GM10248 (cell line): ENCODE measurements around the gene DNAH2.

Experiments used
- CTCF ChIA-PET: fragments of 300-600 bp; sonication (Branson Sonifier 250); formaldehyde crosslinking; extraction: SDS; loops from one replicate; lab custom pipeline; 2021; ENCODE audit warnings: antibody characterized with exemption; lab: Yijun Ruan, JAX
- POLR2A ChIA-PET: fragments of 350-650 bp; sonication (Branson Sonifier 250); formaldehyde crosslinking; extraction: SDS; loops from one replicate; lab custom pipeline; 2020; ENCODE audit warnings: antibody characterized with exemption; lab: Yijun Ruan, JAX
- DNase-seq: peaks from one replicate; pipeline ENCODE4 v3.0.0; 2012; ENCODE audit errors: extremely low spot score
- TF ChIP-seq, protein P1 (sequence below): IDR thresholded peaks from 2 replicates; pipeline ENCODE4 v1.5.1; 2012; ENCODE audit warnings: mild to moderate bottlenecking, low read depth; ENCODE audit errors: extremely low read depth, missing control alignments, control extremely low read depth

The DNAH2 gene

GRCh38 chr17:7687908-7688807, 29.4 kb upstream of the DNAH2 start, which contains the start of gene WRAP53:
Gene WRAP53, plus strand, starts transcription at chr17:7688477. Its CDS starts 172 bp downstream, at chr17:7688649.
- TF ChIP-seq, protein P1, sequence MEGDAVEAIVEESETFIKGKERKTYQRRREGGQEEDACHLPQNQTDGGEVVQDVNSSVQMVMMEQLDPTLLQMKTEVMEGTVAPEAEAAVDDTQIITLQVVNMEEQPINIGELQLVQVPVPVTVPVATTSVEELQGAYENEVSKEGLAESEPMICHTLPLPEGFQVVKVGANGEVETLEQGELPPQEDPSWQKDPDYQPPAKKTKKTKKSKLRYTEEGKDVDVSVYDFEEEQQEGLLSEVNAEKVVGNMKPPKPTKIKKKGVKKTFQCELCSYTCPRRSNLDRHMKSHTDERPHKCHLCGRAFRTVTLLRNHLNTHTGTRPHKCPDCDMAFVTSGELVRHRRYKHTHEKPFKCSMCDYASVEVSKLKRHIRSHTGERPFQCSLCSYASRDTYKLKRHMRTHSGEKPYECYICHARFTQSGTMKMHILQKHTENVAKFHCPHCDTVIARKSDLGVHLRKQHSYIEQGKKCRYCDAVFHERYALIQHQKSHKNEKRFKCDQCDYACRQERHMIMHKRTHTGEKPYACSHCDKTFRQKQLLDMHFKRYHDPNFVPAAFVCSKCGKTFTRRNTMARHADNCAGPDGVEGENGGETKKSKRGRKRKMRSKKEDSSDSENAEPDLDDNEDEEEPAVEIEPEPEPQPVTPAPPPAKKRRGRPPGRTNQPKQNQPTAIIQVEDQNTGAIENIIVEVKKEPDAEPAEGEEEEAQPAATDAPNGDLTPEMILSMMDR: peak; percentile 99
- POLR2A ChIA-PET: interaction anchor here (0.5 to 2.4 kb wide), 21 partner anchors 12 to 556 kb away, joined by 3 to 18 read pairs (median 4); partner anchors contain the start of genes ATP1B2, CD68, FXR2 and MPDU1
- peak; percentile 96 for DNase-seq
- CTCF ChIA-PET: interaction anchor here (0.6 to 5.5 kb wide), 50 partner anchors 9 to 664 kb away, joined by 3 to 112 read pairs (median 4); partner anchors contain the start of genes ATP1B2, CD68, EFNB3 and FXR2

- TF ChIP-seq, protein P1: no peak
- DNase-seq: no peak
- CTCF ChIA-PET: interaction anchor here (0.8 to 5.5 kb wide), 16 partner anchors 10 to 368 kb away, joined by 3 to 112 read pairs (median 9); partner anchors contain the start of genes ATP1B2, EFNB3, SAT2 and SHBG
- POLR2A ChIA-PET: interaction anchor here (2.4 kb wide), 1 partner anchor 115 kb away, joined by 9 read pairs; no protein-coding TSS in a partner anchor
Measured at GRCh38 chr17:7688808-7689316, 28.7 kb upstream of the DNAH2 start.

GRCh38 chr17:7695586-7695985, 22.0 kb upstream of the DNAH2 start:
- POLR2A ChIA-PET: no interaction called here
- no peak for DNase-seq
- CTCF ChIA-PET: no interaction called here
- TF ChIP-seq, protein P1: no peak

DNA sequence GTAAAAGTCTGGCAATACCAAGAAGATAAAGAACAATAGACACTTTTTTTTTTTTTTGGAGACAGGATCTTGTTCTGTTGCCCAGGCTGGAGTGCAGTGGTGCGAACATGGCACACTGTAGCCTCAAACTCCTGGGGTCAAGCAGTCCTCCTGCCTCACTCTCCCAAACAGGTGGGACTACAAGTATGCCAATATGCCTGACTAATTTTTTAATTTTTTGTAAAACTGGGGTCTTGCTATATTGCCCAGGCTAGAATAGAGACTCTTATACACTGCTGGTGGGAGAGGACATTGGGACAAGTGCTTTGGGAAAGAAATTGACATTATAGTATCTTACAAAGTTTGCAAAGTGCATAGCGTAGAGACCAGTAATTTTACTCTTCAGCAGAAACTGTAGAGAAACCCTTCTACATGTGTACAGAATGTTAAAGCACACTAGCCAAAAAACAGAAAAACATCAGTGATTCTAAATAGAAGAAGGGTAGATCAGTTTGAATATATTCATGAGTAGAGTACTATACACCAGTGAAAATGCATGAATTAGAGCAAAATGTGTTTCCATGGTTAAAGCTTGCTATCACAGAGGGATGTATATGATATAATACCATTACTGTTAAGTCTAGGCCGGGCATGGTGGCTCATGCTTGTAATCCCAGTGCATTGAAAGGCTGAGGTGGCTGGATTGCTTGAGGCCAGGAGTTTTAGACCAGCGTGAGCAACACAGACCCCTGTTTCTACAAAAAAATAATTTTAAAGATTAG, 19.5 kb upstream of the DNAH2 start:
- TF ChIP-seq, protein P1: no peak
- ChIA-PET CTCF (no interaction called here), POLR2A (no interaction called here)
- DNase-seq: no peak

DNA sequence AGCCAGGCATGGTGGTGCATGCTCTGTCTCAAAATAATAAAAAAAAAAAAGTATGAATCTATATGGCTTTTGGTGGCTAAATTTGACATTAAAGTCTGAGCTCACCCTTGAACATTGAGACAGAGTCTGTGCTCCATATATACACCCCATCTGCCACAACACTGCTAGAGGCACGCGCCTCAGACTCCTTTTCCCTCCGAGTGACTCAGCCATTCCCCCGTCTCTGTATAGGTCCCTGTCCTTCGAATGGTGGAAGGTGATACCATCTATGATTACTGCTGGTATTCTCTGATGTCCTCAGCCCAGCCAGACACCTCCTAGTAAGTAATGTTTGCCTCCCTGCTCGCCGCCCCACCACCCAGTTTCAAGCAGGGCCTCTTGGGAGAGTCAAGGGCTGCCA, 17.0 kb upstream of the DNAH2 start:
- POLR2A ChIA-PET: no interaction called here
- TF ChIP-seq, protein P1: no peak
- CTCF ChIA-PET: no interaction called here

GRCh38 chr17:7701681-7702080, 15.9 kb upstream of the DNAH2 start:
- TF ChIP-seq, protein P1: no peak
- CTCF ChIA-PET: interaction anchor here (1.2 kb wide), 1 partner anchor 15 kb away, joined by 3 read pairs; no protein-coding TSS in a partner anchor
- POLR2A ChIA-PET: no interaction called here
- no peak for DNase-seq

More for the DNA sequence above, 17.0 kb upstream of the DNAH2 start:
- no peak for DNase-seq
